Caco-2 (cell line): ENCODE results near the gene ADCY4. TPM values are rescaled to one million over a fixed set of nuclear protein-coding genes. Genes with fewer than 3 reads are reported as not detected.

ENCODE experiments used
- BruUV-seq: library from RNA; stranded (reverse); fragments of 400-500 nt; replicated peaks from 2 replicates; lab custom pipeline; 2021; lab: Mats Ljungman, UMichigan
- CTCF ChIA-PET: fragments of 300-600 bp; sonication (Branson Sonifier 250); formaldehyde crosslinking; loops from one replicate; lab custom pipeline; 2022; ENCODE audit warnings: antibody characterized with exemption; lab: Charles Lee
- POLR2A ChIA-PET: fragments of 300-600 bp; sonication (Branson Sonifier 250); formaldehyde crosslinking; loops from one replicate; lab custom pipeline; 2022; ENCODE audit warnings: antibody characterized with exemption; lab: Charles Lee
- DNase-seq, 2 experiments: peaks; one replicate each; pipeline versions ENCODE4 v3.0.0 to v3.0.0-alpha.2; 2020 to 2022
- H3K27me3 ChIP-seq: replicated peaks from 2 replicates; pipeline ENCODE4 v1.6.0; 2011; ENCODE audit warnings: low read length; ENCODE audit not compliant: control insufficient read depth, insufficient read depth
- H3K36me3 ChIP-seq: 2 replicates; pipeline ENCODE4 v1.5.1; 2011; ENCODE audit warnings: low read length; ENCODE audit not compliant: control insufficient read depth, insufficient read depth
- H3K4me1 ChIP-seq: fragments of 250-450 bp; sonication (Bioruptor Pico); 2 replicates; pipeline ENCODE4 v1.5.1; 2020; ENCODE audit warnings: mild to moderate bottlenecking
- H3K4me3 ChIP-seq: 2 replicates; pipeline ENCODE4 v1.5.1; 2011; ENCODE audit warnings: low read depth, mild to moderate bottlenecking, control low read depth, low read length
- H3K9me3 ChIP-seq: fragments of 250-450 bp; sonication (Bioruptor Pico); 2 replicates; pipeline ENCODE4 v1.5.1; 2020; ENCODE audit warnings: mild to moderate bottlenecking, moderate library complexity
- H3K27ac Mint-ChIP-seq: one replicate; pipeline ENCODE4 v1.8.0; 2022; ENCODE audit warnings: mixed read lengths; ENCODE audit not compliant: unreplicated experiment
- H3K27me3 Mint-ChIP-seq: one replicate; pipeline ENCODE4 v1.8.0; 2022; ENCODE audit warnings: mixed read lengths; ENCODE audit not compliant: insufficient read depth, unreplicated experiment
- H3K36me3 Mint-ChIP-seq: one replicate; pipeline ENCODE4 v1.8.0; 2022; ENCODE audit warnings: mild to moderate bottlenecking, mixed read lengths; ENCODE audit not compliant: insufficient read depth, unreplicated experiment
- H3K4me1 Mint-ChIP-seq: one replicate; pipeline ENCODE4 v1.8.0; 2022; ENCODE audit warnings: low read depth, mixed read lengths; ENCODE audit not compliant: unreplicated experiment
- H3K4me3 Mint-ChIP-seq: one replicate; pipeline ENCODE4 v1.8.0; 2022; ENCODE audit warnings: mild to moderate bottlenecking, moderate library complexity, mixed read lengths; ENCODE audit not compliant: unreplicated experiment
- H3K9me3 Mint-ChIP-seq: one replicate; pipeline ENCODE4 v1.8.0; 2022; ENCODE audit warnings: mixed read lengths; ENCODE audit not compliant: unreplicated experiment
- intact Hi-C: fragments of 100-400 bp; cut with micrococcal nuclease; formaldehyde crosslinking; loops from one replicate; pipeline ENCODE4 v1.10.0; 2022; ENCODE audit not compliant: unreplicated experiment
- total RNA-seq: library from RNA; stranded (reverse); gene quantifications from 2 replicates; pipeline ENCODE4 v1.2.3, GENCODE V29; 2022
- TF ChIP-seq, protein P1 (sequence below), 2 experiments: fragments of 200-600 bp in 1 of 2; IDR thresholded peaks; 1 replicate in 1 of 2; 2 replicates in 1 of 2; pipeline versions ENCODE4 v1.5.1 to v1.8.0; 2011 to 2022; ENCODE audit warnings: antibody characterized with exemption in 1 of 2, control low read depth in 1 of 2, inconsistent platforms in 1 of 2, low read depth in 1 of 2, low read length in 1 of 2, mild to moderate bottlenecking in 1 of 2, moderate library complexity in 1 of 2; ENCODE audit not compliant: insufficient read depth in 1 of 2, severe bottlenecking in 1 of 2, unreplicated experiment in 1 of 2

Gene ADCY4
- total RNA-seq, 1 experiment from 2014 or later, result 0.57 TPM

DNA sequence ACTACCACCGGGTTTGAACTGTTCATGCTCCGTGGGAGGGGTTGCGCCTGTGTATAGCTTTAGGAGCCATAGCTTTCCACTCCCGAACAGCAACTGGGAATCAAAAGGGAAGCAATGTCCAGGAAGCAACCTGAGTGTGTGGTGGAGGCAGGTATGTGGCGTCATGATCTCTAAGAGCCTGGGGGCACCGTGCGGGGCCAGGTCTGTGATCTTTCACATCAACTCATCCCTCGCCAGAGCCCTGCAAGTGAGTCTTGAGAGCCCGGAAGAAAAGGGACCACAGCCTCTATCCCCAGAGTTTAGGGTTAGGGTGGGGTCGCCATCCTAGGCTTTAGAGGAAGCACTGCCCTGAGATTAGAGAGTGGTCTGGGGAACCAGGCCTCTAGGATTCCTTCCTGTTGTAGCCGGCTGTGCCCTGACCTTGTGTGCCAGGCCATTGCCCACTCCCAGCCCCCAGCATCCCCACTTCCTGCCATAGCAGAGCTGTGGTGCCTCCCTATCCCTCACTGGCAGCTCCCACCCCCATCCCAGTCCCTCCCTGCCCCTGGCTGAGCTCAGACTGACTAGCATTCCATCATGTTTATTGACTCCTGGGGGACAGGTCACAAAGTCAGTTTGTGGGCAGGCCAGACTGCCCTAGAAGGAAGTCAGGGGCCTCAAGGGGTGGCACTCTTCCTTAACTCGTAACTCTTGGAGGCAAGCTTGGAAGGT is 745 bp upstream of the ADCY4 start:
- Mint-ChIP-seq H3K36me3 (peaks cover 7% of the 10 kb centered on the region), H3K4me1 (peaks cover 7% of the 10 kb centered on the region), H3K9me3 (no peaks in the 10 kb centered on the region), H3K27ac (no peak overlapping the region), H3K27me3 (no peaks in the 10 kb centered on the region), H3K4me3 (no peak overlapping the region)
- Histone ChIP-seq H3K36me3 (no peaks in the 10 kb centered on the region), H3K4me1 (peaks cover 15% of the 10 kb centered on the region), H3K9me3 (no peaks in the 10 kb centered on the region), H3K27me3 (no peaks in the 10 kb centered on the region; the same call in 1 of the 2 replicates), H3K4me3 (no peak overlapping the region)
- intact Hi-C loops, result no loop called here
- TF ChIP-seq, protein P1, sequence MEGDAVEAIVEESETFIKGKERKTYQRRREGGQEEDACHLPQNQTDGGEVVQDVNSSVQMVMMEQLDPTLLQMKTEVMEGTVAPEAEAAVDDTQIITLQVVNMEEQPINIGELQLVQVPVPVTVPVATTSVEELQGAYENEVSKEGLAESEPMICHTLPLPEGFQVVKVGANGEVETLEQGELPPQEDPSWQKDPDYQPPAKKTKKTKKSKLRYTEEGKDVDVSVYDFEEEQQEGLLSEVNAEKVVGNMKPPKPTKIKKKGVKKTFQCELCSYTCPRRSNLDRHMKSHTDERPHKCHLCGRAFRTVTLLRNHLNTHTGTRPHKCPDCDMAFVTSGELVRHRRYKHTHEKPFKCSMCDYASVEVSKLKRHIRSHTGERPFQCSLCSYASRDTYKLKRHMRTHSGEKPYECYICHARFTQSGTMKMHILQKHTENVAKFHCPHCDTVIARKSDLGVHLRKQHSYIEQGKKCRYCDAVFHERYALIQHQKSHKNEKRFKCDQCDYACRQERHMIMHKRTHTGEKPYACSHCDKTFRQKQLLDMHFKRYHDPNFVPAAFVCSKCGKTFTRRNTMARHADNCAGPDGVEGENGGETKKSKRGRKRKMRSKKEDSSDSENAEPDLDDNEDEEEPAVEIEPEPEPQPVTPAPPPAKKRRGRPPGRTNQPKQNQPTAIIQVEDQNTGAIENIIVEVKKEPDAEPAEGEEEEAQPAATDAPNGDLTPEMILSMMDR (IDR thresholded peaks at IDR 0.05; ENCODE audit: insufficient read depth in 1 of 2, low read depth in 1 of 2, low read length in 1 of 2, severe bottlenecking in 1 of 2, unreplicated experiment in 1 of 2), result no peak
- CTCF ChIA-PET, result interaction anchor here (0.5 to 1.6 kb wide), 2 partner anchors 96 to 745 kb away, joined by 5 to 11 read pairs; no protein-coding TSS in a partner anchor
- DNase-seq, result no peak
- POLR2A ChIA-PET, result no interaction called here
- no TSS peak for BruUV-seq

DNA sequence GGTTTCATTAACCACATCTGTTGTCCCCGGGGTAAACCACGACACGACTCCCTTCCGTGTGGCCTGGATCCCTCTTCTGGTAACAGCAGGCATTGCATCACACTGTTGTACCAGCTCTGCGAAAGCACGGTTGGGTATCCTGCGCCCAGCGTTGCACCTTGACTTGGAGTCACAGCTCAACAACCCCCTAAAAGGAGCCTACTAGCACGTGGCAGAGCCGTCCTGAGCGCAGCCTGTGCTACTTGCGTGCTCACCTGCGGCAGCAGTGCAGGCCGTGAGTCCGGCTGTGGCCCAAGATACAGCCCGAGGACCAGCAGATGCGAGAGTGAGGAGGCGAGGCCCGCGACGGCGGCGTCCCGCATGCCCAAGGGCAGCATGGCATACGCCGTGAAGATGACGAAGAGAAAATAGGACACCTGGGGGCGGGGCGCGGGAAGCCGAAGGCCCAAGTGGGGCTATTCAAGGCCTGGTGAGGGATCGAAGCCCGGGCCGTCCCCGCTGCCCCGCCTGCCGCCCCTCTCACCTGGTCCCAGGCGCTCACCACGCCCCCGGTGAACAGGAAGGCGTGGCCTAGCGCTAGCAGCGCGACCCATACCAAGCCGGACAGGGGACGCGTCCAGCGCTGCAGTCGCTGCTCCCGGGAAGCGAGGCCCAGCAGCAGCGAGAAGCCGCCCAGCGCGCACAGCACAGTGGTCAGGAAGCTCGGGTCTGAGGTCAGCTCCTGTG is 2.4 kb downstream of the ADCY4 start:
- Histone ChIP-seq H3K4me3 (peak overlapping the region; percentile 55), H3K4me1 (peaks cover 15% of the 10 kb centered on the region), H3K27me3 (no peaks in the 10 kb centered on the region), H3K9me3 (no peaks in the 10 kb centered on the region), H3K36me3 (no peaks in the 10 kb centered on the region)
- peak overlapping the region; percentile 83 for H3K4me3 Mint-ChIP-seq
- H3K9me3 Mint-ChIP-seq, result no peaks in the 10 kb centered on the region
- H3K27ac Mint-ChIP-seq, result peak overlapping the region; percentile 15
- TF ChIP-seq, protein P1 (IDR thresholded peaks at IDR 0.05; ENCODE audit: insufficient read depth in 1 of 2, low read depth in 1 of 2, low read length in 1 of 2, severe bottlenecking in 1 of 2, unreplicated experiment in 1 of 2), result peak; percentile 56 to 66
- BruUV-seq, result no TSS peak
- DNase-seq, result peak; percentile 76 to 80
- H3K36me3 Mint-ChIP-seq, result peaks cover 7% of the 10 kb centered on the region
- peaks cover 7% of the 10 kb centered on the region for H3K4me1 Mint-ChIP-seq
- H3K27me3 Mint-ChIP-seq, result no peaks in the 10 kb centered on the region
- intact Hi-C loops, result loop anchor here (1.0 to 2.0 kb wide), 2 partner anchors 34 to 99 kb away; no protein-coding TSS in a partner anchor
- ChIA-PET CTCF (interaction anchor here (0.6 to 3.0 kb wide), 17 partner anchors 14 to 289 kb away, joined by 3 to 90 read pairs (median 4); partner anchors contain the start of genes CBLN3, DHRS1, KHNYN and MDP1), POLR2A (interaction anchor here (1.1 to 1.4 kb wide), 4 partner anchors 90 to 110 kb away, joined by 4 to 8 read pairs (median 6); partner anchors contain the start of genes KHNYN and TINF2)

GRCh38 chr14:24331731-24332267 is 3.1 kb downstream of the ADCY4 start:
- H3K4me3 ChIP-seq, result no peak overlapping the region
- CTCF ChIA-PET, result interaction anchor here (0.6 to 3.0 kb wide), 13 partner anchors 15 to 288 kb away, joined by 3 to 90 read pairs (median 4); partner anchors contain the start of genes CBLN3, KHNYN, MDP1 and PSME2
- H3K27ac Mint-ChIP-seq, result peak overlapping the region; percentile 15

More at GRCh38 chr14:24331731-24332267, 3.1 kb downstream of the ADCY4 start:
- Mint-ChIP-seq H3K4me1 (peaks cover 7% of the 10 kb centered on the region), H3K9me3 (no peaks in the 10 kb centered on the region), H3K4me3 (peak overlapping the region; percentile 83), H3K36me3 (peaks cover 7% of the 10 kb centered on the region), H3K27me3 (no peaks in the 10 kb centered on the region)
- intact Hi-C loops, result loop anchor here (1.0 to 2.0 kb wide), 2 partner anchors 35 to 100 kb away; no protein-coding TSS in a partner anchor
- H3K27me3 ChIP-seq, result no peaks in the 10 kb centered on the region; the same call in 1 of the 2 replicates
- POLR2A ChIA-PET, result interaction anchor here (1.1 to 1.2 kb wide), 2 partner anchors 89 to 110 kb away, joined by 5 to 7 read pairs; partner anchors contain the start of gene TINF2
- H3K4me1 ChIP-seq, result peaks cover 9% of the 10 kb centered on the region
- no peaks in the 10 kb centered on the region for H3K9me3 ChIP-seq
- no TSS peak for BruUV-seq
- TF ChIP-seq, protein P1 (IDR thresholded peaks at IDR 0.05; ENCODE audit: insufficient read depth in 1 of 2, low read depth in 1 of 2, low read length in 1 of 2, severe bottlenecking in 1 of 2, unreplicated experiment in 1 of 2), result no peak
- DNase-seq, result no peak
- H3K36me3 ChIP-seq, result no peaks in the 10 kb centered on the region
